ENCODE data around the gene SIRT5. TPM values are rescaled to one million over a fixed set of nuclear protein-coding genes. Genes with fewer than 3 reads are reported as not detected.

The SIRT5 gene
- total RNA-seq, 3 donors from 2014 or later, result 10.2 to 20.6 (median 14.5) TPM

DNA sequence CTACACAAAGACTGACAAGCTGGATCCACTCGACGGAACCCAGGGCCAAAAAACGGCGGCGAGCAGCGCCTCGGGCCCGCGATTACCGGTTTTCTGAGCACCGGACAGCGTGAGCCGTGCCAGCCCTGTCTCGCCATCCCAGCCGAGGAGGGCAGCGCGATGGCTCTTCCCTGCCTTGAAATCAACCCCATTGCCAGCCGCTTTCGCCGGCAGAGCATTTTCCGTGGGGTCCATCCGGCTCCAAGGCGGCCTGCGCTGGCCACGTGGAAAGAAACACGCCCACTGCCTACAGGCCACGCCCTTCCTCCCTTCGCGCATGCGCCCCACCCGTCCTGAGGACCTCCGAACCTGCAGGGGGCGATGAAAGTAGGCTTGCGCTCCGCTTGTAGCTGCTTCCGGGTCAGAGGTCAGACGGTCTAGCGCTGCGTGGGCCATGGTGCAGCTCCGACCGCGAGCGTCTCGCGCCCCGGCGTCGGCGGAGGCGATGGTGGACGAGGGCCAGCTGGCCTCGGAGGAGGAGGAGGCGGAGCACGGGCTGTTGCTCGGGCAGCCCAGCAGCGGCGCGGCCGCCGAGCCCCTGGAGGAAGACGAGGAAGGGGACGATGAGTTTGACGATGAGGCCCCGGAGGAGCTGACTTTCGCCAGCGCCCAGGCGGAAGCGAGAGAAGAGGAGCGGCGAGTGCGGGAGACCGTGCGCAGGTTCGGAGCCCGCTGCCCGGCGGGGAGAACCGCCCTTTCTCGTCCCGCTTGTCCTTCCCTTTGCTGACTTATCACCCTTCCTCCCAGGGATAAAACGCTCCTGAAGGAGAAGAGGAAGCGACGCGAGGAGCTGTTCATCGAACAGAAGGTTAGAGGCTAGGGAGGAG lies 40.8 kb downstream of the SIRT5 start, which contains the start of gene NOL7:
Gene NOL7, plus strand, starts transcription at position 410 of the 866 bp plus-strand sequence. Its CDS starts 24 bp downstream, at position 434.
- Histone ChIP-seq H3K9me3 (no peaks in the 10 kb centered on the region), H3K36me3 (peaks cover 3% of the 10 kb centered on the region)

GRCh38 chr6:13615792-13616120 lies 41.4 kb downstream of the SIRT5 start:
- intact Hi-C loops (cut with DNase I; ENCODE audit: low total_unique reads), result no loop called here
- peaks cover 3% of the 10 kb centered on the region for H3K36me3 ChIP-seq
- no peaks in the 10 kb centered on the region for H3K27me3 ChIP-seq
- TF ChIP-seq, protein P1, sequence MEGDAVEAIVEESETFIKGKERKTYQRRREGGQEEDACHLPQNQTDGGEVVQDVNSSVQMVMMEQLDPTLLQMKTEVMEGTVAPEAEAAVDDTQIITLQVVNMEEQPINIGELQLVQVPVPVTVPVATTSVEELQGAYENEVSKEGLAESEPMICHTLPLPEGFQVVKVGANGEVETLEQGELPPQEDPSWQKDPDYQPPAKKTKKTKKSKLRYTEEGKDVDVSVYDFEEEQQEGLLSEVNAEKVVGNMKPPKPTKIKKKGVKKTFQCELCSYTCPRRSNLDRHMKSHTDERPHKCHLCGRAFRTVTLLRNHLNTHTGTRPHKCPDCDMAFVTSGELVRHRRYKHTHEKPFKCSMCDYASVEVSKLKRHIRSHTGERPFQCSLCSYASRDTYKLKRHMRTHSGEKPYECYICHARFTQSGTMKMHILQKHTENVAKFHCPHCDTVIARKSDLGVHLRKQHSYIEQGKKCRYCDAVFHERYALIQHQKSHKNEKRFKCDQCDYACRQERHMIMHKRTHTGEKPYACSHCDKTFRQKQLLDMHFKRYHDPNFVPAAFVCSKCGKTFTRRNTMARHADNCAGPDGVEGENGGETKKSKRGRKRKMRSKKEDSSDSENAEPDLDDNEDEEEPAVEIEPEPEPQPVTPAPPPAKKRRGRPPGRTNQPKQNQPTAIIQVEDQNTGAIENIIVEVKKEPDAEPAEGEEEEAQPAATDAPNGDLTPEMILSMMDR (IDR thresholded peaks at IDR 0.05), result no peak
- no peak for TF ChIP-seq POLR2AphosphoS5 (IDR thresholded peaks at IDR 0.05)
- TF ChIP-seq POLR2A (IDR thresholded peaks at IDR 0.05), result no peak
- peak overlapping the region; percentile 72 to 98 (median 78) for H3K4me3 ChIP-seq
- H3K9me3 ChIP-seq, result no peaks in the 10 kb centered on the region
- H3K4me1 ChIP-seq, result peaks cover 0 to 16% of the 10 kb centered on the region in 2 donors
- H3K27ac ChIP-seq, result peak overlapping the region; percentile 88 to 96
- DNase-seq (ENCODE audit: low spot score in 2 of 2), result peak in 1 of 2 donors; percentile 33

More for the DNA sequence above, 40.8 kb downstream of the SIRT5 start, which contains the start of gene NOL7:
- Histone ChIP-seq H3K27ac (peak within 1 kb of the TSS; percentile 88 to 96), H3K4me1 (peaks cover 0 to 16% of the 10 kb centered on the region in 2 donors), H3K4me3 (peak within 1 kb of the TSS; percentile 72 to 98 (median 78)), H3K27me3 (no peaks in the 10 kb centered on the region)
- peak; percentile 99 for TF ChIP-seq POLR2AphosphoS5 (IDR thresholded peaks at IDR 0.05)
- peak; percentile 86 for TF ChIP-seq POLR2A (IDR thresholded peaks at IDR 0.05)
- TF ChIP-seq, protein P1 (IDR thresholded peaks at IDR 0.05), result peak; percentile 88 to 97 (median 95)
- DNase-seq (ENCODE audit: low spot score in 2 of 2), result peak; percentile 95 to 98
- intact Hi-C loops (cut with DNase I; ENCODE audit: low total_unique reads), result no loop called here

DNA sequence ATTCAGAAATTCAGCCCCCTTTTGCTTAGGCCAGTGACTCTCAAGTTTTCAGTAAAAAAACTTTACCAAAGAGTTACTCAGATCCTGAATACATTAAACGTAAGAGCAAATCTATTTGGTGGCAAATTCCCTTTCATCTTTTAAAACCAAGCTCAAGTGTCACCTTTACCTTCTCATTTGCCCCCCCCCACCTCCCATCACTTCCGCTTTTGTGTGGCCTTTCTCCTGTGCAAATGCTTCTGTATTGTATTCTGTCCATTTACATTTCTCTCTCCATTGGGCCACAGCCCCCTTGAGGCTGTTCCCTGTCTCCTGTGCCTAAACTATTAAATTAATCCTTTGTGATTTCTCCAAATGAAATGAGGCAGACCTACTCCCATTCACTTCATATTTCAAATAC lies 42.7 kb downstream of the SIRT5 start:
- Histone ChIP-seq H3K4me1 (peaks cover 0 to 16% of the 10 kb centered on the region in 2 donors), H3K27me3 (no peaks in the 10 kb centered on the region), H3K27ac (no peak overlapping the region), H3K4me3 (no peak overlapping the region), H3K36me3 (peaks cover 3% of the 10 kb centered on the region), H3K9me3 (no peaks in the 10 kb centered on the region)
- TF ChIP-seq POLR2A (IDR thresholded peaks at IDR 0.05), result no peak
- no peak for TF ChIP-seq POLR2AphosphoS5 (IDR thresholded peaks at IDR 0.05)
- TF ChIP-seq, protein P1 (IDR thresholded peaks at IDR 0.05), result no peak
- DNase-seq (ENCODE audit: low spot score in 2 of 2), result no peak
- intact Hi-C loops (cut with DNase I; ENCODE audit: low total_unique reads), result no loop called here

GRCh38 chr6:13624871-13625288 lies 50.5 kb downstream of the SIRT5 start:
- no peak overlapping the region for H3K4me3 ChIP-seq
- H3K4me1 ChIP-seq, result no peaks in the 10 kb centered on the region
- intact Hi-C loops (cut with DNase I; ENCODE audit: low total_unique reads), result no loop called here
- TF ChIP-seq POLR2A (IDR thresholded peaks at IDR 0.05), result no peak
- TF ChIP-seq POLR2AphosphoS5 (IDR thresholded peaks at IDR 0.05), result no peak
- TF ChIP-seq, protein P1 (IDR thresholded peaks at IDR 0.05), result no peak
- H3K9me3 ChIP-seq, result no peaks in the 10 kb centered on the region
- no peak for DNase-seq (ENCODE audit: low spot score in 2 of 2)
- peaks cover 3% of the 10 kb centered on the region for H3K36me3 ChIP-seq
- no peak overlapping the region for H3K27ac ChIP-seq
- no peaks in the 10 kb centered on the region for H3K27me3 ChIP-seq

- Histone ChIP-seq H3K36me3 (no peaks in the 10 kb centered on the region), H3K27ac (no peak overlapping the region), H3K9me3 (no peaks in the 10 kb centered on the region), H3K27me3 (no peaks in the 10 kb centered on the region), H3K4me1 (no peaks in the 10 kb centered on the region), H3K4me3 (no peak overlapping the region)
- no peak for DNase-seq (ENCODE audit: low spot score in 2 of 2)
- intact Hi-C loops (cut with DNase I; ENCODE audit: low total_unique reads), result no loop called here
- TF ChIP-seq, protein P1 (IDR thresholded peaks at IDR 0.05), result no peak
- TF ChIP-seq POLR2AphosphoS5 (IDR thresholded peaks at IDR 0.05), result no peak
- TF ChIP-seq POLR2A (IDR thresholded peaks at IDR 0.05), result no peak
These were observed 55.2 kb downstream of the SIRT5 start for GRCh38 chr6:13629459-13630116.
